Measurements from ENCODE around the gene PARD3.
A peak's percentile ranks its signal among the peaks of the same experiment; 100 is the strongest.

- TF ChIP-seq, protein P1, sequence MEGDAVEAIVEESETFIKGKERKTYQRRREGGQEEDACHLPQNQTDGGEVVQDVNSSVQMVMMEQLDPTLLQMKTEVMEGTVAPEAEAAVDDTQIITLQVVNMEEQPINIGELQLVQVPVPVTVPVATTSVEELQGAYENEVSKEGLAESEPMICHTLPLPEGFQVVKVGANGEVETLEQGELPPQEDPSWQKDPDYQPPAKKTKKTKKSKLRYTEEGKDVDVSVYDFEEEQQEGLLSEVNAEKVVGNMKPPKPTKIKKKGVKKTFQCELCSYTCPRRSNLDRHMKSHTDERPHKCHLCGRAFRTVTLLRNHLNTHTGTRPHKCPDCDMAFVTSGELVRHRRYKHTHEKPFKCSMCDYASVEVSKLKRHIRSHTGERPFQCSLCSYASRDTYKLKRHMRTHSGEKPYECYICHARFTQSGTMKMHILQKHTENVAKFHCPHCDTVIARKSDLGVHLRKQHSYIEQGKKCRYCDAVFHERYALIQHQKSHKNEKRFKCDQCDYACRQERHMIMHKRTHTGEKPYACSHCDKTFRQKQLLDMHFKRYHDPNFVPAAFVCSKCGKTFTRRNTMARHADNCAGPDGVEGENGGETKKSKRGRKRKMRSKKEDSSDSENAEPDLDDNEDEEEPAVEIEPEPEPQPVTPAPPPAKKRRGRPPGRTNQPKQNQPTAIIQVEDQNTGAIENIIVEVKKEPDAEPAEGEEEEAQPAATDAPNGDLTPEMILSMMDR (IDR thresholded peaks at IDR 0.05; ENCODE audit: insufficient read depth, low read depth, low read length), result peak; percentile 39
- no peak for TF ChIP-seq EZH2 (IDR thresholded peaks at IDR 0.05; ENCODE audit: insufficient read depth, low read length)
Observed at GRCh38 chr10:34723750-34724149, 91.3 kb downstream of the PARD3 start.

All from astrocyte (in vitro differentiated cells and primary cell).